Omental fat pad (tissue), 4 donors: ENCODE data around the gene KRT6B. TPM values are rescaled to one million over a fixed set of nuclear protein-coding genes. Genes with fewer than 3 reads are reported as not detected.

Source experiments
- ATAC-seq: fragments of 150-250 bp; one replicate; pipeline ENCODE4 v1.9.1; 2016; ENCODE audit warnings: mild to moderate bottlenecking, moderate library complexity; ENCODE audit not compliant: low FRiP score
- DNase-seq: peaks from one replicate; pipeline ENCODE4 v3.0.0-alpha.2; 2019; ENCODE audit warnings: low spot score
- total RNA-seq, 4 donors: library from RNA; depleted of rRNA; stranded (reverse); fragments of >200 nt; gene quantifications; one replicate each; pipeline ENCODE4 v1.1.0, GENCODE V29; 2016
- TF ChIP-seq, protein P1 (sequence below), 3 donors: fragments of 450-650 bp; IDR thresholded peaks; one replicate each; pipeline ENCODE4 v1.5.1; 2016 to 2017; ENCODE audit warnings: antibody characterized with exemption in 3 of 3, mild to moderate bottlenecking in 3 of 3, moderate library complexity in 2 of 3

KRT6B gene
- total RNA-seq, 4 donors from 2014 or later = 0.24 to 0.46 TPM; not detected in 2

DNA sequence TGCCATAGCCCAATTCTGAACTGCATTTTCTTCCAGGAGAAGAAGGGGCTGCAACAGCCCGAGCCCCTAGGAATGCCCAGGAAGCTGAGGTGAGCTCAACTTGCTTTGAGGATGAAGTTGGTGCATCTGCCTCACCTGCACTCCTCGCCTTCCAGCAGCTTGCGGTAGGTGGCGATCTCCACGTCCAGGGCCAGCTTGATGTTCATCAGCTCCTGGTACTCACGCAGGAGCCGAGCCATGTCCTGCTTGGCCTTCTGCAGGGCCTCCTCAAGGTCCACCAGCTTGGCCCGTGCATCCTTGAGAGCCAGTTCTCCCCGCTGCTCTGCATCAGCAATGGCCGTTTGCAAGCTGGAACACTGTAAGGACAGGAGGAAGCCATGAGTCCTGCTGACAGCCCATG is 23.8 kb downstream of the KRT6B start:
- TF ChIP-seq, protein P1, sequence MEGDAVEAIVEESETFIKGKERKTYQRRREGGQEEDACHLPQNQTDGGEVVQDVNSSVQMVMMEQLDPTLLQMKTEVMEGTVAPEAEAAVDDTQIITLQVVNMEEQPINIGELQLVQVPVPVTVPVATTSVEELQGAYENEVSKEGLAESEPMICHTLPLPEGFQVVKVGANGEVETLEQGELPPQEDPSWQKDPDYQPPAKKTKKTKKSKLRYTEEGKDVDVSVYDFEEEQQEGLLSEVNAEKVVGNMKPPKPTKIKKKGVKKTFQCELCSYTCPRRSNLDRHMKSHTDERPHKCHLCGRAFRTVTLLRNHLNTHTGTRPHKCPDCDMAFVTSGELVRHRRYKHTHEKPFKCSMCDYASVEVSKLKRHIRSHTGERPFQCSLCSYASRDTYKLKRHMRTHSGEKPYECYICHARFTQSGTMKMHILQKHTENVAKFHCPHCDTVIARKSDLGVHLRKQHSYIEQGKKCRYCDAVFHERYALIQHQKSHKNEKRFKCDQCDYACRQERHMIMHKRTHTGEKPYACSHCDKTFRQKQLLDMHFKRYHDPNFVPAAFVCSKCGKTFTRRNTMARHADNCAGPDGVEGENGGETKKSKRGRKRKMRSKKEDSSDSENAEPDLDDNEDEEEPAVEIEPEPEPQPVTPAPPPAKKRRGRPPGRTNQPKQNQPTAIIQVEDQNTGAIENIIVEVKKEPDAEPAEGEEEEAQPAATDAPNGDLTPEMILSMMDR (IDR thresholded peaks at IDR 0.05) = no peak
- ATAC-seq (no peak), DNase-seq (no peak)

DNA sequence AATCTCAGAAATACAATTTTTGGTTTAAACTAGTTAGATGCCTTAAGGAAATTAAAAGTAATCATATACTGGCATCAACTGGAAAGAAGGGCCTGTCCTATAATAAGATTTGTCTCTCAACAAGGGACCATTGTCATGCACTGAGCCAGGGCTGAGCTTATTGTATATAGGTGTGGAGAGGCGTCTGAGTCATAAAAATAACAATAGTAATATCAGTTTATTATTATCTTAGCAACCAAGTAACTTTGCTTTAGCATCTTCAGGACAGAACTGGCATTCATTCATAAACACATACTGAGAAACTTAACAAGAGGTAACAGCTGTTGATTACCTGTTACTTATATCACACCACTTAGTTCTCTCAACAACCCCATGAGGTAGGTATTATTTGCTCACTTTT is 24.9 kb downstream of the KRT6B start:
- DNase-seq = no peak
- ATAC-seq = no peak
- TF ChIP-seq, protein P1 (IDR thresholded peaks at IDR 0.05) = no peak

DNA sequence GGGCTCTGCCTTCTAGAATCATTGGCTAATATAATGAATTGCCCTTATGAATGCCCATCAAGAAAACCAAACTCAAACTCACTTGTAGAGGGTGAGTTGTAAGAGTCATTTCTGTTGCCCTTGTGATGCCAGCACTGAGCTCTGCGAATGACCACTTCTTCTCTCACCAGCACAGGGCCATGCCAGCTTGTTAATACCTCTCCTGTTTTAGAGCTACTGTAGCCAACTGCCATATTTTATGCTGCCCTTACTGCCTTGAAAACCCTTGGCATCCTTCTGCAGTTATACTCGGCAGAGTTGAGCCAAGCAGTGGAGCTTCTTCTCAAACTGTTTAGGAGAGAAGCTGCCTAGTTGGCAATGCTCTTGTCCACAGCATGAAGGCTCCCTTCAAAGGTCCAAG is 25.9 kb downstream of the KRT6B start:
- TF ChIP-seq, protein P1 (IDR thresholded peaks at IDR 0.05) = no peak
- DNase-seq (no peak), ATAC-seq (no peak)

DNA sequence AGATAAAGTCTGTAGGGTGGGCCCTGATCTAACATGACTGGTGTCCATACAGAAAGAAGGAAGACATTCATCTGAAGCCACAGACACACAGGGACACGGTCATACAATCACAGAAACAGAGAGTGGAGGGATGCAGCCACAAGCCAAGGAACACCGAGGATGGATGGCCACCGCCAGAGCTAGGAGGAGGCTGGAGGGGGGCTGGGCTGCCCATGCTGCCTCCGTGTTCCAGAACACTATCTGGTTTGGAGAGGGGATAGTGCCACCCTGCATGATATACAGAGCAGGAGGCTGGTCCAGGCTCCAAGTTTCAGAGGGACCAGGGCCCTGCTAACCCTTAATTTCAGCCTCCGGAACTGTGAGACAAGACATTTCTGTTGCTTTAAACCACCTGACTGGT is 26.5 kb downstream of the KRT6B start:
- ATAC-seq (no peak), DNase-seq (no peak)
- TF ChIP-seq, protein P1 (IDR thresholded peaks at IDR 0.05) = no peak

DNA sequence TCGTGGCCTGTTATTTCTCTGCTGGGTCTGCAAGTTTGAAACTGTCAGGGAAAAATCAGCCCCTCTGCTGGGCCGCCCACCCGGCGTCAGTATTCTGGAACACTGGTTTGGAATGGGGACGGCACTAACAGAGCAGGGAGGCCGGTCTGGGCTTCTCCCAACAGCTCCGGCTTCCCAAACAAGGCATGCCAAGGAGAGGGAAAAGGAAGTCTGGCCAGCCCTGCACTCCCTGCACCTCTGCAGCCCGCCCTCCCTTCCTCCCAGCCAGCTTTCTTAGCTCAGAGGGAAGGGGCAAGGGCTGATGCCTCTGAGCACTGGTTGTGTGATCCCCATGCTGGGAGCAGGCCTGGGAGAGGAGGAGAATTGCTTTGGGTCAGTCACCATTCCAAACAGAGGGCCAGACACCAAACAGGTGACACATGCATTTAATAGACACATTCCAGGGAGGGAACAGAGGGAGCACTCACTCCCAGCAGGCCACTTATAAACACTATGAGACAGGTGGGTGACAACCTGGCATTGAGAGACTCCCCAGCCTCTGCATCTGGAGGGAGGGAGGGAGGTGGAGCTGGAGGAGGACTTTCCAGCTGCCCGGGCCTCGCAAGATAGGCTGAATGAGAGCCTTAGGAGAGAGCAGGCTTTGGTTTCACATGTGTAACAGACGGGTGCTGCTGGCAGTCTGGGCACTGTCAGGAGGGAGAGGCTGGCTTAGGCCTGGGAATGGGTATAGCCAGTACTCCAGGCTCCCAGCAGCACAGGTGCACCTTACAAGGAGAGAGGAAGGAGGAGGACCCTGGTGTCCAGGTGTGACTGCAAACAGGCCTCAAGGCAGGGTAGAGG is 28.1 kb downstream of the KRT6B start:
- TF ChIP-seq, protein P1 (IDR thresholded peaks at IDR 0.05) = no peak
- DNase-seq (no peak), ATAC-seq (peak; percentile 71)

DNA sequence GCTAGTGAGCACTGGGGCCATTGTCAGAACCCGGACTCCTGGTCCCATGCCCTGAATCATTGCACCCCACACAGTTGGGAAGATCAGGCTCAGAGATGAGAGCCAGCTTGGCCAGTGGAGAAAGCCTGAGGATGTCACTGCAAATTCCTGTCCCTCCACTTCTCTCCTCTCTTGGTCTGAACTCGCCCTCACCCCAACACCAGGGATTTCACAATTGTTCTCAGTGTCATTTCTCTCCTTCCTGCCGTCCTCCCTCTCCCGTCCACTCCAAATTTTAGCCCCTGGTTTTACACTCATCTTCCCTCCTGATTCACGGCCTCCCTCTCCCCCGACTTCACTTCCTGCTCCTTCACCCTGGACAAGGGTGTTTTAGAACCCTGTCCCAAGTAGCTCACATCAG is 28.9 kb downstream of the KRT6B start:
- TF ChIP-seq, protein P1 (IDR thresholded peaks at IDR 0.05) = no peak
- ATAC-seq (peak; percentile 37), DNase-seq (no peak)

DNA sequence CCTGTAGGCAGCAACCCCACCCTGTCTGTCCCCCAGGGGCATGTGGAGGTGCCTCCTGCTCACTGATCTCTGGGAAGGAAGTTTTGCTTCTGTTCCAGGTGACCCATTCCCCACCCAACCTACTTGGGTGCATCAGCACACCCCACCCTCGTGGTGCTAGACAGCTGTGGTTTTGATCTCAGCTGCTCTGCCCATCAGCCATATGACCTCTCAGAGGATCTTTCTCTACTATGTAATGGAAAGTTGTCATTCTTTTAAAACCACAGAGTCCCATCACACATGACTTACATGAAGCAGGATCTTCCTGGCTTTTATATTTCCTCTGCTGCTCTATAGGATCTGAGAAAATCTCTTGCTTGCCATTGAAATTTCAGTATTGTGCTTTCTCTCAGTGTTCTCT is 32.3 kb downstream of the KRT6B start:
- DNase-seq = no peak
- TF ChIP-seq, protein P1 (IDR thresholded peaks at IDR 0.05) = no peak
- ATAC-seq = no peak
